WTC11 (cell line): ENCODE results near the gene CD96.

Experiments
- ATF1 ChIP-seq: sonication (generic); formaldehyde crosslinking; IDR thresholded peaks from 2 replicates; pipeline ENCODE4 v1.8.1; 2023; ENCODE audit warnings: mild to moderate bottlenecking, moderate library complexity, missing genetic modification reagents
- EMX1 ChIP-seq: fragments of 250-450 bp; sonication (Bioruptor Pico); IDR thresholded peaks from 2 replicates; pipeline ENCODE4 v1.8.0; 2021; ENCODE audit warnings: mild to moderate bottlenecking
- ETV6 ChIP-seq: sonication (generic); formaldehyde crosslinking; IDR thresholded peaks from 2 replicates; pipeline ENCODE4 v1.8.1; 2022; ENCODE audit warnings: mild to moderate bottlenecking, missing genetic modification reagents
- JUN ChIP-seq: sonication (generic); formaldehyde crosslinking; IDR thresholded peaks from 2 replicates; pipeline ENCODE4 v1.8.0; 2023; ENCODE audit warnings: mild to moderate bottlenecking, missing genetic modification reagents
- RORB ChIP-seq: fragments of 250-450 bp; sonication (Bioruptor Pico); IDR thresholded peaks from 2 replicates; pipeline ENCODE4 v1.9.0; 2021; ENCODE audit warnings: mild to moderate bottlenecking
- SMAD3 ChIP-seq: sonication (generic); formaldehyde crosslinking; IDR thresholded peaks from 2 replicates; pipeline ENCODE4 v1.8.0; 2022; ENCODE audit warnings: missing genetic modification reagents, mild to moderate bottlenecking, borderline replicate concordance
- ZNF396 ChIP-seq: fragments of 250-450 bp; sonication (Bioruptor Pico); IDR thresholded peaks from 2 replicates; pipeline ENCODE4 v1.8.0; 2021; ENCODE audit warnings: mild to moderate bottlenecking, moderate library complexity, borderline replicate concordance
- TF ChIP-seq, protein P1 (sequence below): sonication (generic); formaldehyde crosslinking; IDR thresholded peaks from 2 replicates; pipeline ENCODE4 v1.8.0; 2022; ENCODE audit warnings: mild to moderate bottlenecking, missing genetic modification reagents
- TF ChIP-seq, protein P2 (sequence below): sonication (generic); formaldehyde crosslinking; IDR thresholded peaks from 2 replicates; pipeline ENCODE4 v1.8.0; 2022; ENCODE audit warnings: mild to moderate bottlenecking, missing genetic modification reagents
- TF ChIP-seq, protein P3 (sequence below): fragments of 200-600 bp; IDR thresholded peaks from 2 replicates; pipeline ENCODE4 v1.8.0; 2022; ENCODE audit warnings: antibody characterized with exemption
- TF ChIP-seq, protein P4 (sequence below): sonication (generic); formaldehyde crosslinking; IDR thresholded peaks from 2 replicates; pipeline ENCODE4 v1.8.1; 2022; ENCODE audit warnings: low read depth, mild to moderate bottlenecking, moderate library complexity, missing genetic modification reagents, borderline replicate concordance
- TF ChIP-seq, protein P5 (sequence below): sonication (generic); formaldehyde crosslinking; IDR thresholded peaks from 2 replicates; pipeline ENCODE4 v1.8.1; 2023; ENCODE audit warnings: mild to moderate bottlenecking, missing genetic modification reagents, moderate library complexity
- TF ChIP-seq, protein P6 (sequence below): sonication (generic); formaldehyde crosslinking; IDR thresholded peaks from 2 replicates; pipeline ENCODE4 v1.8.1; 2022; ENCODE audit warnings: mild to moderate bottlenecking, missing genetic modification reagents, moderate library complexity, borderline replicate concordance
- TF ChIP-seq, protein P7 (sequence below): sonication (generic); formaldehyde crosslinking; IDR thresholded peaks from 2 replicates; pipeline ENCODE4 v1.8.0; 2023; ENCODE audit warnings: missing genetic modification reagents

DNA sequence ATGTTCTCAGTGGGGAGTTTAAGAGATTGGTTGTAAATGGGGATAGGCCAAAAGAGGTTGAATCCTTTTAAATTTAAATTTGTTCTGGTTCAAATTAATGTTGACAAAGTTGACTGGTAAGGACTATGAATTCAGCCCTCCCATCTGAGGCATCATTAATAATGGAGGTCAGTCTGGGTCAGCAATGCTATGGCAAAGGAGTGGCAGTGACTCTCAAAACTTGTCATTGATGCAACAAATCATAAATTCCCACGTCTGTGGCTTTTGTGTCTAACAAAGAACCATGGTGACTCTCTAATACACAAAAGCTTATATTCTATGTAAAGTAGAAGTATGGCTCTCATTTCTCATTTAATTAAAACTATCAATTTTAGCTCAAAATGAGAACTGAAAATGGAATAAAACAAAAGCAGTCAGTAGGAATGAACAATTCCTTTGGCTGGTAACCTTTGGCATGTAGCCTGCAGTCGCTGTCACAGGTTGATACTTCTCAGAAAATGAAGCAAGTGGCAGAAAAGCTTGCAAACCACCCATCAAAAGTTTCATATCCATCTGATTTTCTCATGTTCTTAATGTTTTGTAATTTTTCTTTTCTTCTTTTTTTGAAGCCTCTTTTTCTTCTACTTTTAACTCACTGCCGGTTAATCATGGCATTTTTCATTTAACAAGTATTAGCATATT, 65.4 kb downstream of the CD96 start:
- no peak for TF ChIP-seq SMAD3 (CRISPR knock-in tag)
- TF ChIP-seq, protein P1, sequence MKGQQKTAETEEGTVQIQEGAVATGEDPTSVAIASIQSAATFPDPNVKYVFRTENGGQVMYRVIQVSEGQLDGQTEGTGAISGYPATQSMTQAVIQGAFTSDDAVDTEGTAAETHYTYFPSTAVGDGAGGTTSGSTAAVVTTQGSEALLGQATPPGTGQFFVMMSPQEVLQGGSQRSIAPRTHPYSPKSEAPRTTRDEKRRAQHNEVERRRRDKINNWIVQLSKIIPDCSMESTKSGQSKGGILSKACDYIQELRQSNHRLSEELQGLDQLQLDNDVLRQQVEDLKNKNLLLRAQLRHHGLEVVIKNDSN (CRISPR knock-in tag), result no peak
- TF ChIP-seq, protein P2, sequence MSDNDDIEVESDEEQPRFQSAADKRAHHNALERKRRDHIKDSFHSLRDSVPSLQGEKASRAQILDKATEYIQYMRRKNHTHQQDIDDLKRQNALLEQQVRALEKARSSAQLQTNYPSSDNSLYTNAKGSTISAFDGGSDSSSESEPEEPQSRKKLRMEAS (CRISPR knock-in tag), result no peak
- TF ChIP-seq, protein P3, sequence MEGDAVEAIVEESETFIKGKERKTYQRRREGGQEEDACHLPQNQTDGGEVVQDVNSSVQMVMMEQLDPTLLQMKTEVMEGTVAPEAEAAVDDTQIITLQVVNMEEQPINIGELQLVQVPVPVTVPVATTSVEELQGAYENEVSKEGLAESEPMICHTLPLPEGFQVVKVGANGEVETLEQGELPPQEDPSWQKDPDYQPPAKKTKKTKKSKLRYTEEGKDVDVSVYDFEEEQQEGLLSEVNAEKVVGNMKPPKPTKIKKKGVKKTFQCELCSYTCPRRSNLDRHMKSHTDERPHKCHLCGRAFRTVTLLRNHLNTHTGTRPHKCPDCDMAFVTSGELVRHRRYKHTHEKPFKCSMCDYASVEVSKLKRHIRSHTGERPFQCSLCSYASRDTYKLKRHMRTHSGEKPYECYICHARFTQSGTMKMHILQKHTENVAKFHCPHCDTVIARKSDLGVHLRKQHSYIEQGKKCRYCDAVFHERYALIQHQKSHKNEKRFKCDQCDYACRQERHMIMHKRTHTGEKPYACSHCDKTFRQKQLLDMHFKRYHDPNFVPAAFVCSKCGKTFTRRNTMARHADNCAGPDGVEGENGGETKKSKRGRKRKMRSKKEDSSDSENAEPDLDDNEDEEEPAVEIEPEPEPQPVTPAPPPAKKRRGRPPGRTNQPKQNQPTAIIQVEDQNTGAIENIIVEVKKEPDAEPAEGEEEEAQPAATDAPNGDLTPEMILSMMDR, result no peak
- TF ChIP-seq EMX1 (CRISPR knock-in tag), result no peak
- TF ChIP-seq, protein P4, sequence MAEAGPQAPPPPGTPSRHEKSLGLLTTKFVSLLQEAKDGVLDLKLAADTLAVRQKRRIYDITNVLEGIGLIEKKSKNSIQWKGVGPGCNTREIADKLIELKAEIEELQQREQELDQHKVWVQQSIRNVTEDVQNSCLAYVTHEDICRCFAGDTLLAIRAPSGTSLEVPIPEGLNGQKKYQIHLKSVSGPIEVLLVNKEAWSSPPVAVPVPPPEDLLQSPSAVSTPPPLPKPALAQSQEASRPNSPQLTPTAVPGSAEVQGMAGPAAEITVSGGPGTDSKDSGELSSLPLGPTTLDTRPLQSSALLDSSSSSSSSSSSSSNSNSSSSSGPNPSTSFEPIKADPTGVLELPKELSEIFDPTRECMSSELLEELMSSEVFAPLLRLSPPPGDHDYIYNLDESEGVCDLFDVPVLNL (CRISPR knock-in tag), result no peak
- TF ChIP-seq, protein P5, sequence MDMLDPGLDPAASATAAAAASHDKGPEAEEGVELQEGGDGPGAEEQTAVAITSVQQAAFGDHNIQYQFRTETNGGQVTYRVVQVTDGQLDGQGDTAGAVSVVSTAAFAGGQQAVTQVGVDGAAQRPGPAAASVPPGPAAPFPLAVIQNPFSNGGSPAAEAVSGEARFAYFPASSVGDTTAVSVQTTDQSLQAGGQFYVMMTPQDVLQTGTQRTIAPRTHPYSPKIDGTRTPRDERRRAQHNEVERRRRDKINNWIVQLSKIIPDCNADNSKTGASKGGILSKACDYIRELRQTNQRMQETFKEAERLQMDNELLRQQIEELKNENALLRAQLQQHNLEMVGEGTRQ (CRISPR knock-in tag), result no peak
- TF ChIP-seq RORB (CRISPR knock-in tag), result no peak
- TF ChIP-seq ATF1 (CRISPR knock-in tag), result no peak
- TF ChIP-seq, protein P6, sequence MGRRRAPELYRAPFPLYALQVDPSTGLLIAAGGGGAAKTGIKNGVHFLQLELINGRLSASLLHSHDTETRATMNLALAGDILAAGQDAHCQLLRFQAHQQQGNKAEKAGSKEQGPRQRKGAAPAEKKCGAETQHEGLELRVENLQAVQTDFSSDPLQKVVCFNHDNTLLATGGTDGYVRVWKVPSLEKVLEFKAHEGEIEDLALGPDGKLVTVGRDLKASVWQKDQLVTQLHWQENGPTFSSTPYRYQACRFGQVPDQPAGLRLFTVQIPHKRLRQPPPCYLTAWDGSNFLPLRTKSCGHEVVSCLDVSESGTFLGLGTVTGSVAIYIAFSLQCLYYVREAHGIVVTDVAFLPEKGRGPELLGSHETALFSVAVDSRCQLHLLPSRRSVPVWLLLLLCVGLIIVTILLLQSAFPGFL, result no peak
- no peak for TF ChIP-seq ETV6
- TF ChIP-seq, protein P7, sequence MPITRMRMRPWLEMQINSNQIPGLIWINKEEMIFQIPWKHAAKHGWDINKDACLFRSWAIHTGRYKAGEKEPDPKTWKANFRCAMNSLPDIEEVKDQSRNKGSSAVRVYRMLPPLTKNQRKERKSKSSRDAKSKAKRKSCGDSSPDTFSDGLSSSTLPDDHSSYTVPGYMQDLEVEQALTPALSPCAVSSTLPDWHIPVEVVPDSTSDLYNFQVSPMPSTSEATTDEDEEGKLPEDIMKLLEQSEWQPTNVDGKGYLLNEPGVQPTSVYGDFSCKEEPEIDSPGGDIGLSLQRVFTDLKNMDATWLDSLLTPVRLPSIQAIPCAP (CRISPR knock-in tag), result no peak
- no peak for TF ChIP-seq ZNF396
- no peak for TF ChIP-seq JUN
